EH (cell line): ENCODE measurements around the gene WFDC5.

Experiments
- DNase-seq: peaks from one replicate; pipeline ENCODE4 v3.0.0-alpha.2; 2015; ENCODE audit warnings: low read depth

WFDC5 gene

DNA sequence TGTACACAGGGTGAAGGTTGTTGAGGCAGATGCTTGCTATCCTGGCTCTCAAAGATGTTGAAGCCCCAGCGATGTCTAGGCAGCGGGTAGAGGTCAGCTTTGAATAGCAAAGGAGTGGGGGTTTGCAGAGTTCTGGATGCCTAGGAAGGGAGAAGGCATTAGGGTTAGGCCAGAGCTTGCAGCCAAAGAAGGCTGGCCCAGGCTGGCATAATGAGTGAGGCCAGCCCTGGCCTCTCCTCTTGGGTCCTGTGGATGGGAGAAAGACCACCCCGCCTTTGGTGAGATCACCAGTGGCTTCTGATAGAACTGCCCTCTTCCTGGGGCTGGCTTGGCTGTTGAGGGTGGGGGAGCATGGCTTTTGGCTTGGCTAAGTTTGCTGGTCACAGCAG lies 406 bp upstream of the WFDC5 start:
- DNase-seq = no peak

DNA sequence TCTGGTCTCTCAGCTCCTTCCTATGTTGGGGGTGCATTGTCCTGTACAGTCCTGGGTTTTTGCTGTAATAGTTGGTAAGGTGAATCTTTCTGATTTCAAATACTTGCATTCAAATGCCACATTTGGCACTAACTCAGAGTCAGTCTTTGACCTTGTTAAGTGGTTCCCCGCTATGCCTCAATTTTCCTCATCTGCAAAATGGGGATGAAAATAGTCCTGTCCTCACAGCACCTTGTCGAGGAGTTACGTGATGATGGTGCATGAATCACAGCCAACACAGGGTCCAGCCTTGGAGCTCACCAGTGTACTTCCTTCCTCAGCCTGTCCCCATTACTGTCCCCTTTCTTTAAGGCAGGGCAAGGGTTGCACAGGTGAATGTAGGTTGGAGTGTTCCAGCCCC lies 1.1 kb downstream of the WFDC5 start:
- no peak for DNase-seq

DNA sequence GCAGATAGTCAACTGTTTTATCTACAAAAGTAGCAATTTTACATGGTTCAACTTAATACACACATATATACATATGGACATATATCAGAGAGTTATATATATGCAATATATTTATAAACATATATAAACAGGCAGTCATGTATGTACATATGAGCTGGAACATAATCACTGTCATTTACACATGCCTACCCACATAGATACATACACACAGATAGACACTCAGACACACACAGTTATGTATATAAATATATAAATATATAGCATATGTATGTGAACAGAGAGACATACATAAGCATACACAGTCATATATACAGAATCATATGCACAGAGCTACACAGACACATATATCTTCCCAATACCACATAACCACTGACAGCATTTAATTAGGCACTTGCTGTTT lies 2.2 kb downstream of the WFDC5 start:
- no peak for DNase-seq

DNA sequence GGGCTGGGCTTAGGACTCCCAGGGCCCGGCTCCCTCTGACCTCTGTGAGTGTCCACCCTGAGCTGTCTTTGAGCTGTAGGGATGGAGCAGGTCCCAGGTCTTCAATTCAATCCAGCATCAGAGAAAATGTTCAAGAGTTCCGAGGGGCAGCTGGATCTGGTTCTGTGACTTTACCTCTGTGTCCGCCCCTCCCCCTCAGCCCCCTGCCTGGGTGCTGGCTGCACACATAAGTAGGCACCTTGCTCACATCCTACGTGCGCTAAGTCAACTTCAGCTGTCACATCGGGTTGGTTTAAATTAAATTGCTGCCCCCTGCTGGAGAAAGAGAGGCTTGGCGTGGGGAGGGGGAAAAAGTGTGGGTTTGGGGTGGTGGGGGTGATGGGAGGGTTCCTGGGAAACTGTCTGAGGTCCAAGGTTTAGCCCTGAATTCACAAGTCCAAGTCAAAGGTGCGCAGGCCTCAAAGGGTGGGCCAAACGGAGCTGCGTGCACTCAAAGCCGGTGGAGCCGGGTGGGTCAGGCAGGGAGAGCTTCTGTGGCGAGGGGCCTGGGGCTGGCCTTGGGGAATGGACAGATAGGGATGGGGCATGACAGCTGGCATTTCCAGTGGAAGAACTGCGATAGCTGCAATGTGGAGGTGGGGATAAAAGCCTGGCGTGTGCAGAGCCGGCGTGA lies 3.0 kb downstream of the WFDC5 start:
- peak; percentile 26 for DNase-seq

DNA sequence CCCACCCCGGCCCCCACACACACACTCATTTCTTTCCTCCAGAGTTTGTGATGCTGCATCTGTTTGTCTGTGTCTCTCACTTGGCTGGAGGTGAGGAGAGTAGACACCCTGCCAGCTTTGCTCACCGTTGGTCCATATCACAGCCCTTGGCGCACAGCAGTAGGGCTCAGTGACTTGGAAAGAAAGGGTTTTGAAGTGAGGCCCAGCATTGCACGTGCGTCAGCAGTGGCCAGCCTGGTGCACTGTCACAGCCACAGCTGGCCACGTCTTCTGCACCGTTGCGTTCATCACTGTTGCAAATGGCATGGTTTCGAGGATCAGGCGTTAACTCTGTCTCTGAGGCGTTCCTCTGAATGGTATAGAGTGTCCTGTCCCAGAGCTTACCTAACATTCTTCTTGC lies 3.7 kb downstream of the WFDC5 start:
- no peak for DNase-seq

DNA sequence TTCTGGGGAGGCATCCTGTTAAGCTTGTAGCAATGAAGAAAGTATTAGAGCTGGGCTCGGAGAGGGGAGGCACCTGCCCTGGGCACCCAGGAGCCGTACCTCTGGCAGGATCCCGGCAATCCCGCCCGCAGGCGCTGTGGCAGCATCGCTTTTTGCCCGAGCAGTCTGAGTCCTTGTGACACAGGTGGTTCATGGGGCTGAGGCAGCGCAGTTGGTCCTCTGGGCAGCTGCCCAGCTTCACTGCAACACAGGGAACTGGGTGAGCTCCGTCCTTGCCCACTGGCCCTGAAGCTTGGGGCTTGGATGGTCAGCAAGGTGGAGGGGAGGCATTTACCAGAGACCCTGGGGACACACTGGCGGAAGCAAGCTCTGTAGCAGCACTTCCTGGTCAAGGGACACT lies 4.7 kb downstream of the WFDC5 start:
- no peak for DNase-seq

DNA sequence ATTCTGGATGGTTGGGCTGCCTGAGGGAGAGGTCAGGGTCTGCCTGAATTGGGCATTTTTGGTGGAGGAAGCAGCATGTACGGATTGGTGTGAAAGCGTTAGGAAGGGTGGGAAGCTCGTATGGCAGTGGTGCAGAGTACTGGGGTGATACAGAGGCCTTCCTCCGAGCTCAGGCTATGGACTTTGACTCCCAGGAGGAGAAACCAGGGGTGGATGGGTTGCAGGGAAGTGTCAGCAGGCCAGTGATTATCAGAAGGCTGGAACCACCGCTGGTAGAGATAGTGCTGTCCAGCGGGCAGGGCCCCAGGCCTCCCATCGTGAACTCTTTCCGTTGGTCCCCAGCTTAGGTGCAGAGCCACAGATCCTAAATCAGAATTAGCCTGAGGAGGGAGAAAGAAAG lies 5.3 kb downstream of the WFDC5 start:
- DNase-seq = no peak

DNA sequence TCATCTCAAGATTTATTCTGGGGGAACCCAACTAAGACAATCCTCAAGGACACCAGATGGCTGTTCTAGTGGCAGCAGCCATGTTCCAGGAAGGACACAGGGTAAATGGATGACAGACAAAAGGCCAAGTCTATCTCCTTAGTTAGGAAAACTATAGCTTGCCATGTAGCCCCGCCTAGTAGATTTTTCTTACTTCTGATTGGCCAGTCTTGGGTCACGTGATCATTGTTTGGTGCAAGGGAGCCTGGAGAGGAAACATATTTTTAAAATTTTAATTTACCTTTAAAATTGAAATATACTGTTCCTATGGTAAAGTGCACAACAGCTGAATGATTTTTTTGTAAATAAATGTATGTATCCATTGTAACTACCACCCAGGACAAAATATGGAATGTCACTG lies 9.7 kb downstream of the WFDC5 start:
- DNase-seq = no peak

DNA sequence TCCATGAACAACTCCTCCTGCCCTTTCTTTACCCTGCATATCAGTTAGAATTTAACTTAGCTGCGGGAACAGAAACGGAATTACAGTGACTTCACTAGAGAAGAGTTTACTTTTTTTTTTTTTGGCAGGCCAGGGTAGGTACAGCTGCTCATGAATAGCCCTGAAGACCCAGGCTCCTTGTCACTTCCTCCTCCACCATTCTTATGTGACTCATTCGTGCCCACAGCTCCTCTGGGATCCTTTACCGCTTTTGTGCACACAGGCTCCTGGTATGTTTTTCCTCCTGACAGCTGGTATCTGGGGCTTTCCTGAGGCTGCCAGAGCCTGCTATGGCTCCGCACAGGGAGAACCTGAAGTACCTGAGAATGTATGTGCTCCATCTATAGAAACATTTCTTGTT lies 10.2 kb downstream of the WFDC5 start:
- peak; percentile 77 for DNase-seq

DNA sequence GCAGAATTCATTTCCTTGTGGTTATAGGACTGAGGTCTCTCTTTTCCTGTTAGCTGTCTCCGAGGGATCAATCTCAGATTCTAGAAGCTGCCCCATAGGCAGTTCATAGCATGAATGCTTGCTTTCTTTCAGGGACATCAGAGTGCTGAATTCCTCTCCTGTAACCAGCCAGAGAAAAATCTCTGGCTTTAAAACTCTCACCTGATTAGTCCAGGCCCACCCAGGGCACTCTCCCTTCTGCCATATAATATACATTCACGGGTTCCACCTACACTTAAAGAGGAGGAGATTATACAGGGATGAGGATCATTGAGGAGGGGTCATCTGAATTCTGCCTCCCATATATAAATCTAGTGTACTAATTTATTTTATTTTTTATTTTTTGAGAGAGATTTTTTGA lies 11.9 kb downstream of the WFDC5 start:
- no peak for DNase-seq

DNA sequence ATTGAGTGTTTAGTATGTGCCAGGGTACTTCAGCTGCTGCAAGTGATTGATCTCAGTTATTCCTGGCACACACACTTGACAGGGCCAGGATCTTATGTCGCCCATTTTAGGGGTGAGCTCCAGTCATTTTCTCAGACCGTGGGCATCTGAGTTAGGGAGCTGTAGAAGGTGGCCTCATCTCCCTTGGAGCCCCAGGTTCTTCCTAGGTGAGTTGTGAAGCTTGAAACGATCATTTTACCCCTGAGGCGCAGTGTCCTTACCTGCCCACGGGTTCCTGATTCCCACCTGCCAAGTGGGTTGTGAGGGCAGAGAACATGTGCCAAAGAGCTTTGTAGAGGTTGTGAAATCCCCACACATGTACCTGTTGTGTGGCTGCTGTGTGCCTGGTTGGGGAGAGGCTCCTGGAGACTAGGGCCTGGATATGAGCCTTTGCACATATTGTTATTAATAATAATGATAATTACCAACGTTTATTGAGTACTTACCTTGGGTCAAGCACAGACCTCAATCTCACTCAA lies 13.6 kb downstream of the WFDC5 start:
- DNase-seq = no peak

DNA sequence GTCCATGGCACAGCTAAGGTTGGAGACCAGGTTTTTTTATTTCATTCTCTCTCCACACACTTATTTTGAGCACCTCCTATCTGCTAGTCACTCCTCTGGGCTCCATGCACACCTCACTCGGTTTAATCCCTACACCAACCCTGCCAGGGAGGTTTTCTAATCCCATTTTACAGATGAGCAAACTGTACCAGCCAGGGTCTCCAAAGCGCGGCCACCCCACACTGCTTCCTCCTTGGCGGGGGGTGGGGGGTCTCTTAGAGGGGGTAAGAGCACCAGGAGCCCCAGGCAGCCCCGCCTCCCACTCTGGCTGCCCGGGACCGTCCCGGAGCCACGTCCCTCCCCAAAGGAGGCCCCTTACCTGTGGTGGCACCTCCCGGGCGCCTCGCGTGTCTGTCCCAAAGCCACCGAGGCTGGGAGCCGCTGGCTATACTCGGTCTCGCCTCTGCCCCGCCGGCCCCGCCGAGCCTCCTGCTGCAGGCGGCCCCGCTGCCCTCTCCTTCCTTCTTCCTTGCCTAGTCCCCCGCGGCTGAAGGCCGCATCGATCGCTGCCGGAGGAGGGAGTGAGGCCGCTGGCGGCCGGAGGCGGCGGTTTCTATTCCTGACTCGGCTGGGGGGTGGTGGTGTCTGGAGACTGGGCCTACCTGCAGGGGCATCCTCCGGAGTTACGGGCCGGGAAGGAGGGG lies 14.3 kb downstream of the WFDC5 start, which contains the start of gene KCNS1:
Gene KCNS1 (minus strand): TSS at position 565 of the 683 bp plus-strand sequence. CDS start 1,891 bp downstream, outside the sequence.
- peak; percentile 38 for DNase-seq

DNA sequence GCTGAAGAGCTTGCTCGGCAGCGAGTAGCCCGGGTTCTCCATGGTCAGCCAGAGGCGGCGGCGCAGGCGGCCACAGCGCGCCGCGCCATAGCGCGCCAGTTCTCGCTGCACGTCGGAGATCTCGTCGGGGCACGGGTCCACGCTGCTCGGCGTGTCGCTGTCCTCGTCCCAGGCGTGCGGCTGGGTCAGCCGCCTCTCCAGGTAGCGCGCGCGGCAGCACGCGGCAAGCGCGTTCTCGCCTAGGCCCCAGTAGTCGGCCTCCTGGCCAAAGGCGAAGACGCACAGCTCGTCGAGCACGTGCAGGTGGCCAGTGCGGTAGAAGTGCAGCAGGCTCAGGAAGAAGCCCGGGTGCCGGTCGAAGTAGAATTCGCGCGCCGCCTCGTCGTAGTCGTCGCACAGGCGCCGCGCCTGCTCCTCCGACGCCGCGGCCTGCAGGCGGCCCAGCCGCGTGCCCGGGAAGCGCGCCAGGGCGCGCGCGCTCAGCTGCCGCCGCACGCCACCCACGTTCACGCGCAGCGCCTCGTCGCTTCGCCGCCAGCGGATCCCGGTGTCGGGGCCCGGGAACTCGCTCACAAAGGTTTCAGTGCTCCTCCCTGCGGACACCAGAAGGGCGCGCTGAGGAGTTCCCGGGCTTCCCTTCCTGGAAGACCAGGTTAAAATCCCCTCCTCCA lies 16.7 kb downstream of the WFDC5 start:
- no peak for DNase-seq

DNA sequence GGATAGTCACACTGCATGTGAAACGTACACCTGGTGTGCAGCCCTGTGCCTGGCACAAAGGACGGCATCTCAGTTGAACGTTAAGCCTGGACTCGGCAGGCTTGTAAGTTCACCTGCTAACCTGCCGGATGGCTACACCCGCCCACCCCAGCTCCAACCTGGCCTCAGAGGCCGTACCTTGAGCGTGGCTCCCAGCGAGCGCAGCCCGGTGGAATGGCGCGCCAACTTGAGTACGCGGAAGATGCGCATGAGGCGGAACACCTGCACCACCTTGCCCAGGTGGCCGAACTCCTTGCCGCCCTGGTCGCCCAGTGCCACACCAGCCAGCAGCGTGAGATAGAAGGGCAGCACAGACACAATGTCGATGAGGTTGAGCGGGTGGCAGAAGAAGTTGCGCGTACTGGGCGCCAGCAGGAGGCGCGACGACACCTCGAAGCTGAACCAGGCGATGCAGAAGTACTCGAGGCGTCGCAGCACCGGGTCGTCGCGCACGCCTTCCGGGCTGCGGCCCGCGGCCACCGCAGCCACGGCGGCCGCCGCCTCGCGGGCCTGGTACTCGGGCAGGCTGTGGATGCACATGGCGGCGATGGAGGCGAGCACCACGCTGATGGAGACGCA lies 17.4 kb downstream of the WFDC5 start:
- DNase-seq = no peak

DNA sequence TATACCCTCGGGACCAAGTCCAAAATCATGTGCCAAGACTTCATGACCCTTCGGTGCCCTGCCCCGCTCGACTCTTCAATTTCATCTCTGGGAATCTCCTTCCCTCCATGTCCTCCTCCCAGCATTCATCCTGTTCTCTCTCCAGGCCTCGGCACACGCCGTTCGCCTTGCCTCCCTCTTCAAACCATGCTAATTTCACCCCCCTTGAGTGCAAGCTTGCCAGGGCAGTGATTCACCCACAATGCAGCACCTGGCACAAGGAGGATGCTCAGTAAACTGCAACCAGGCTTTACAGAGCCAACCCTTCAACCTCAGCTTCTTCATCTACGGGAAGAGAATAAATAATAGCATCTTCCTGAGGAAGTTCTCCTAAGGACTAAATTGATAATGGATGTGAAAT lies 18.2 kb downstream of the WFDC5 start:
- DNase-seq = no peak

DNA sequence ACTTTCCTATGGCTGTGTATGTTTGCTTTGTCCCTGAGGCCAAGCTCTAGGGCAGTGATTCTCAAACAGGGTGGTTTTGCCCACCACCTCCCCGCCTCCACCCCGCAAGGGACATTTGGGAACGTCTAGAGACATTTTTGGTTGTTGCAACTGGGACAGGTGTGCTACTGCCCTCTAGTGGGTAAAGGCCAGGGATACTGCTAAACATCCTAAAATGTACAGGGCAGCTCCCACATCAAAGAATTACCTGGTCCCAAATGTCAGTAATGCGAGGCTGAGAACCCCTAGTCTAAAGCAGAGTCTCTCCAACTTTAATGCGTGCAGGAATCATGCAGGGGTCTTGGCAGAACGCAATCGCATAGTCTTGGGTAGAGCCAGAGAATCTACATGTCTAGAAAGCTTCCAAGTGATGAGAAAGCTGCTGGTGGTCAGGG lies 19.2 kb downstream of the WFDC5 start:
- DNase-seq = peak; percentile 72

DNA sequence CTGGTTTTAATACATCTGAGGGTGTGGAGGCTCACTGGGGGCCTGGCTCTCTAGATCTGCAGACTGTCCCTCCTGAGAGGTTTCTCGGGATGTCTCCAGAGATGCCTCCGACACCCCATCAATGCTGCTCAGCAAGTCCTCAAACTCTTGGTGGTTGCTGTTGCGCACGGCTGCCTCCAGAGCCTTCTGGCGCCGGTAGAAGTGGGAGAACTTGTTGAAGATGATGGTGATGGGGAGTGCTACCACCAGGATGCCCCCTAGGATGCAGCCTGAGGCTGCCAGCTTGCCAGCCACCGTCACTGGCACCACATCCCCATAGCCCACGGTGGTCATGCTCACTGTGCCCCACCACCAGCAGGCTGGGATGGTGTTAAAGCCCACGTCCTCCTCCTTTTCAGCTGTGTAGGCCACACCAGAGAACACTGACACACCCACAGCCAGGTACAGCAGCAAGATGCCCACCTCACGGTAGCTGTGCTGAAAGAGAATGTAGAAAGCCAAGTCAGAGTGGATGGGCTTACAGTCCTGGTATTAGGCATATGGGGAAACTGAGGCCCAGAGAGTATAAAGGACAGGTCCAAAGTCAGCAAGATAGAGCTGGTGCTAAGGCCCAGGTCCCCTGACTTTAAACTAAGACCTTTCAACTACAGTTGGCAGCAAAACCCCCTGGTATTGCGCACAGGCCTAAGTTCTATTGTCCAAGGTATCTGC lies 20.0 kb downstream of the WFDC5 start:
- DNase-seq = no peak

DNA sequence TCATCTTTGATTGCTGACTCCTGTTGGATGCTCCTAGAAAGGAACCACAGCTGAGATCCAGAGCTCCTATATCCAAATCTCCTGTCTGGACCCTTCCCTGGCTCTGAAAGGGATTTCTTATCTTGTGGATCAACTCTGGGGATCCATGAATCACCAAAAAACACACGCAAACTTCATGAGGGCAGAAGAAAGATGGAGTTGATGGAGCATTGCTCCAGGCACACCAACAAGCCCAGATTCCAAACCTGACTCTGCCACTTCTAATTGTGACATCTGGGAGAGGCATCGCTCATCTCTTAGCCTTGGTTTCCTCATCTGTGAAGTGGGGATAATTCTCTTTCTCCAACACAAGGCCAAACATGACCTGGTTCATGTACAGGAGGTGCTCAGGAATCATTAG lies 20.8 kb downstream of the WFDC5 start:
- DNase-seq = peak; percentile 20

DNA sequence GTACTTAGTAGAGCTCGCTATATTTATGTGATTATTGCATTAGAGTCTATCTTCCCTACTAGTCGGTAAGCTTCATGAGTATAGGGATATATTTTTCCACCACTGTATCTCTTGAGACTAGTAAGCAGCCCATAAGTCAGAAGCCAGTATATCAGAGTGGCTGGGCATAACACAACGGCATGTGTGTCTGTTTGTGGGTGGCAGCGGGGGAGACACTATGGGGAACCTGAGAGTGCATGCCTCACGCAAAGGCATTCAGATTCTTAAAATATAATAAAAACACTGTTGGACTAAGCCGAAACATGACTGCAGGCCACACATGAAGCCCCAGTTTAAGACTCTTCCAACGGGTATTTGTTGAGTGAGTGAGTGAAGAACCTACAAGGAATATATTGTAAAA lies 22.1 kb downstream of the WFDC5 start:
- DNase-seq = no peak

DNA sequence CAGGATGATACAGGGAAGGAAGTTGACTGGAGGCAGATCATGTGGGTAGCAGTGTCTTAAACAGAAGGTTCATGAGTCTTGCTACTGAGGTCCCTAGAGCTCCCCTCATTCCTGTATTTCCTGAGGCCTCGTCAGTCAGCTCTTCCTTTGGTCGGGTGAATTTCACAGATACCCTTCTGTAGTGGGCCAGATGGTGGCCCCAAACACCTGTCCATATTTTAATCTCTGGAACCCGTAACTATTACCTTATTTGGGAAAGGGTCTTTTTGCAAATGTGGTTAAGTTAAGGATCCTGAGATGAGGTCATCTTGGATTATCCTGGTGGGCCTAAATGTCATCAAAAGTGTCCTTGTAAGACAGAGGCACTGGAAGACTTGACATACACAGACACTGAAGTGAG lies 23.6 kb downstream of the WFDC5 start:
- DNase-seq = no peak

DNA sequence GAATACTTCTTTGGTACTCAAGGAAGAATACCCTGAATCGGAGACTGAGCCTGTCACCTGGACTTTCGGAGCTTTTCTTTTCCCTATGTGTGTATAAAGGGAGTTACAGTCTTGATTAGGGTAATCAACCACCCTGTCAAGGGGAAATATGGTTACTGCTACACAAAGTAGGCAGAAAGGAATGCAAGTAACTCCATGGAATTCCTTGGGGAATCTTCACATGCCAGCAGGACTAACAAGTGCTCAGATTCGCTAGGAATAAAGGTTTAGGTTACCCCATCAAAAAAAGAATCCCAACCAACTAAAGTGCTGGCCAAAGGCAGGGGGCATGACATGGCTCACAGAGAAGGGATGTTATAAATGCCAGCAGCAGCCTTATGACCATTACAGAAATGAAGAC lies 24.5 kb downstream of the WFDC5 start:
- peak; percentile 82 for DNase-seq

DNA sequence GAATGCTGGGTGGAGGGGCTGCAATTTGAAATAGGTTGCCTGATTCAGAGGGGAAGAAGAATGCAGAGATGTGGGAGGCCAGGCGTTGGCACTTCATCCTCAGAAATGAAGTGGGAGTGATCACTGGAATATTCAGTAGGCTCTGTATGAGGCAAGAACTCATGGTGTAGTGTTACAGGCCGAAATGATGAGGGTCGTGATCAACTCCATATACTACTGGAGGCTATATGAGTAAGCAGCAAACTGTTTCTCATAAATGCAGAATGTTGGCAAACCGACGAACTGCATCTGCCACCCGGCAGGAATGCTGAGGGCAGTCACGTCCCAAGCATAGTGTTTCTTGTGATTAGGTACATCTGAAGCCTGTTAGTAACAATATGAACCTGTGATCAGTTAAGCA lies 26.7 kb downstream of the WFDC5 start:
- peak; percentile 98 for DNase-seq
